Measurements from ENCODE around the gene GRXCR2. TPM values are rescaled to one million over a fixed set of nuclear protein-coding genes. Genes with fewer than 3 reads are reported as not detected.
A peak's percentile ranks its signal among the peaks of the same experiment; 100 is the strongest.
"Not testable (repeated sequence)": the region's sequence is repeated elsewhere in the genome, so short reads cannot be mapped to it uniquely, and the experiment has no call there.

GRXCR2 gene
- total RNA-seq, 1 donor from 2014 or later: not detected

DNA sequence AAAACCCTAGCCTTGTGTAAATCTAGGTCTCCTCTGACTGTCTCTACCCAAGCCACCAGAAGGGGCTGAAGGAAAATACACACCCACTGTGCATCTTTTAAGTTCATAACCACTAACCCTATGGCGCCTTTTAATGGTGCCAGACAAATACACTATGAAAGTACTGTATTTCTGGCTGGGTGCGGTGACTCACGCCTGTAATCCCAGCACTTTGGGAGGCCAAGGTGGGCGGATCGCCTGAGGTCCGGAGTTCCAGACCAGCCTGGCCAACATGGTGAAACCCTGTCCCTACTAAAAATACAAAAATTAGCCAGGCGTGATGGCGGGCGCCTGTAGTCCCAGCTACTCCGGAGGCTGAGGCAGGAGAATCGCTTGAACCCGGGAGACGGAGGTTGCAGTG, 36.6 kb downstream of the GRXCR2 start:
- DNase-seq (ENCODE audit: low read depth in 2 of 2): not testable (repeated sequence)

DNA sequence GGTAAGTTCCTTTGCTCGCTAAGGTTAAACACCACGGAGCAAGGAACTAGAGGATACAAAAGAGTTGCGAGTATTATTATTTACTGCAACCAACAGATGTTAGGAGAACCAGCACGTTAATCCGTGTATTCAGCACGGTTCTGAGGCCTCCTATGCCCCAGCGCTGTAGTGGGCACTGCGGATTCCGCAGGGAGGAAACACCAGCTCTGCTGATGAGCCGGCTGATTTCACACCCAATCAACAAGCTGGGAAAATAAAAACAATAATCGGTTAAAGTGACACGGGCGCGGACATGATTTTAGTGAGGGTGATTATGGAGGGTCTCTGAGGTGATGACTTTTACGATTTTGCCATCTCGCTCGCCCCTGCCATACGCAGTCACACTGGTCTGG, 37.0 kb downstream of the GRXCR2 start:
- DNase-seq (ENCODE audit: low read depth in 2 of 2): no peak

- peak; percentile 86 to 90 for DNase-seq (ENCODE audit: low read depth in 2 of 2)
Observed at GRCh38 chr5:145834917-145835847, 37.6 kb downstream of the GRXCR2 start, which contains the start of gene PRELID2. Gene PRELID2, minus strand, starts transcription at chr5:145835342. Its CDS starts 91 bp downstream, at chr5:145835251.

DNA sequence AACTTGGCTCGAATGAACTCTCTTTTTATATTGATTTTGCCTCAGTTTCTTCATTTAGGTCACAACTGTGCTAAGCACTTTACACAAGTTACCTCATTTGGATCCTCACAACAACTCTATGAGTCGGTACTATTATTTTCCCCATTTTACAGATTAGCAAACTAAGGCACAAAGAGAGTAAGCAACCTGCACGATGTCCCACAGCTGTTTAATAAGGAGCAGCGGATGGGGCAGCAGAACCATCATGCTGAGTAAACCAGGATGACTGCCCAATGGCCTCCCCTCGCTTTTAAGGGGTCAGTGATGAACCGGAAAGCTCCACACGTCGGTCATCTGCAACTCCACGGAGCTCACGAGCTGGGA, 38.3 kb downstream of the GRXCR2 start:
- DNase-seq (ENCODE audit: low read depth in 2 of 2): no peak

- DNase-seq (ENCODE audit: low read depth in 2 of 2): no peak
Observed at GRCh38 chr5:145833631-145834200, 39.1 kb downstream of the GRXCR2 start.

- no peak for DNase-seq (ENCODE audit: low read depth in 2 of 2)
Observed at GRCh38 chr5:145830594-145830993, 42.2 kb downstream of the GRXCR2 start.

DNA sequence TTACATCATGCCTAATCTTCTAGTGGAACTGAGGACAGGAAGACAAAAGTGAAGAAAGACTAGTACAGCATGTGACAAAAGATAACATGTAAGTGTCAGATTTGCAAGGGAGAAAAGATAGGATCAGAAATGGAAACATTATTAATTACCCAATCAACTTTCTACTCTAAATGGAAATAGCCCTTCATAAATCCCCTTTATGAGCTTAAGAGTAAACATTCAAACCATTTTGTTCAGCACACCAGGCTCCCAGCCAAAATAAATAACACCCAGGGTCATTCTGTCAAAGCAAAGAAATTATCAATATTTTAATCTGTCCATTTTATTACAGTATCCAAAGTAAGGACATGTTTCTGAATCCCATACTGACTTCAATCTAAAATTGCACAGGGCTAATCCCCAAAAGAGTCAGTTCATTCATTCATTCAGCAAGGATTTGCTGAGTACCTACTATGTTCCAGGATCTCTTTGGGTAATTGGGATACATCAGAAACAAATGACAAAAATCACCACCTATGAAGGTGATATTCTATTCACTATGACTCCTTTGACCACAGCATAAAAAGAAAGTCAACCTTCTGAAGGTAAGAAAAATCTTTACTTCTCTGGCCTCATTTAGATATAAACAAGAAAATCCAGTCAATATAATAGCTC, 43.0 kb downstream of the GRXCR2 start:
- DNase-seq (ENCODE audit: low read depth in 2 of 2): peak; percentile 12 to 63

DNA sequence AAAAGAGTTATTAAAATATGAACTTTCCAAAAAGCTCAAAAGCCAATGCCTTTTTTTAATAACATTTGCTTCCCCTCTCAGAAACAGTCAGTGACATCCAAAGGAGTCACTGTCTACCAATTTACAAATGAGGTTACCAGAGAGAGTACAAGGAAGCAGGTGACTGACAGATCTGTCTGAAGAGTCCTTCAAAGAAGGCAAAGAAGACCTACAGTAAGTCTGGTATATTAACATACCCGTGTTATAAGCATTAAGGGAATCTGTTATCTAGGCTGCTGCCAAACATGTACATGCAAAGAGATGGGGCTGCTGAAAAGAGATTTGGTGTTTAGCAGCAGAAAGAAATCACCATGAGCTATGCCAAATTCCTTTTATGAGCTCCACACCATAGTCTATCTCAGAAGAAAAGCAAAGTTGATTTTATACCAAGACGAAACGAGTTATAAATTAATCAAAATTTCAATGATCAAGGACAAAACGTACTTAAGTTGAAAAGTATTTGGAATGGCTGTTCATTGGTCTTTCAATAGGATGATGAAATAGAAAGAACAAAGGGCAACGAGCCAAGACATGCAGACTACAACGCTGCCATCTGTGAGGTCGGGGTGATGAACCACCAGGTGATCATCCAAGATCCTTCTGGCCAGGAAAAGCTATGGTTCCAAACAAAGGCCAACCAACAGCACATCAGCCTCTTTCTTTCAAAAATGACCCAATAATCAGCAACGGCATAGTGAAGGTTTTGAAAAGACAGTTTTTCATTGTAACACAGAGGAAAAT, 45.7 kb downstream of the GRXCR2 start:
- DNase-seq (ENCODE audit: low read depth in 2 of 2): peak in 1 of 2 donors; percentile 46

DNA sequence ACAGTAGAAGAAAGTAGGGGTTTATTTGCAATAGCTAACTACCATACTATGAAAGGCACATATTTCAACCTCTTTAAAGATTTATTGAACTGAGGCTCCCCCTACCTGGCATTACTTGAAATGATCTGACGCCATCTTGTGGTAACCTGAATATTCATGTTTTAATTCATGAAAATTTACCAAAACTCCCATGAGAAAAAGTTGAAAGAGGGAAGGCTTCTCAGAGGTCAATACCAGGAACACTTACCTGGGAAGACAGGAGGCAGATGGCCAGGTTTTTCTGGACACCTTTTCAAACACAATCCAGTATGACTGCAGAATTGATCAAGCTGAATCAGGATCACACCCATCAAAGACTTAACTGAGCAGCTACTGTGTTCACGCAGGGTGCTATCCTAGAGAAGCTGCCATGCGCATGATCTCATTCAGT, 47.0 kb downstream of the GRXCR2 start:
- DNase-seq (ENCODE audit: low read depth in 2 of 2): peak; percentile 64 to 78

DNA sequence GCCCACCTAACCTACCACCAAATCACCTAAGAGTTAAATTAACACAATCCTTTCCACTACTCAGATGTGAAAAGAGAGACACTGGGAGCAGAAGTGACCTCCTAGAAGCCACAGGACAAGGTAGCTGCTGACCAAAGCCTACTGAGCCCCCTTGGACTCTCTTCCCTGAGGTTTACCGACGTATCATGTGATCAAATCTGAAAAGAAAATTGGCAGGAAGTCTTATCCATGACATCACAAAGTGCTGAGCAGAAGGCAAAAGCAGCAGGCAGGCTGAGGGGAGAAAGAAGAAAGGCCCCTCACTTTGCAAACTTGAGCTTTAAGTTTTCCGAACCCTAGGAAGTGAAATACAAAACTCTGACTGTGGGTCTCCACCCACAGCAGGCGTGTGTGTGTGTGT, 48.8 kb downstream of the GRXCR2 start:
- peak in 1 of 2 donors; percentile 33 for DNase-seq (ENCODE audit: low read depth in 2 of 2)

DNA sequence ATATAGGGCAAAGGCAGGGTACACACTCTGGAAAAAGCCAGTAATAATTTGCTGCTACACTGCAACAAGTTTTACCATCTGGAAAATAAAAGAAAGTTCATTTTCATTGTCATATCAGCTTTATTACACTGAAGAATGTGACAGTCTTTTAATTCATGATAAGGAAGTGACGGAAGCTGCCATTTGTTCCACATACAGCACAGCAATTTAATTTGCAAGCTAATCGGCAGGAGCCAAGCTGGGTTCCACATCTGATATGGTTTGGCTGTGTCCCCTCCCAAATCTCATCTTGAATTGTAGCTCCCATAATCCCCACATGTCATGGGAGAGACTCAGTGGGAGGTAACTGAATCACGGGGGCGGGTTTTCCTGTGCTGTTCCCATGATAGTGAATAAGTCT, 54.2 kb downstream of the GRXCR2 start:
- DNase-seq (ENCODE audit: low read depth in 2 of 2): no peak

DNA sequence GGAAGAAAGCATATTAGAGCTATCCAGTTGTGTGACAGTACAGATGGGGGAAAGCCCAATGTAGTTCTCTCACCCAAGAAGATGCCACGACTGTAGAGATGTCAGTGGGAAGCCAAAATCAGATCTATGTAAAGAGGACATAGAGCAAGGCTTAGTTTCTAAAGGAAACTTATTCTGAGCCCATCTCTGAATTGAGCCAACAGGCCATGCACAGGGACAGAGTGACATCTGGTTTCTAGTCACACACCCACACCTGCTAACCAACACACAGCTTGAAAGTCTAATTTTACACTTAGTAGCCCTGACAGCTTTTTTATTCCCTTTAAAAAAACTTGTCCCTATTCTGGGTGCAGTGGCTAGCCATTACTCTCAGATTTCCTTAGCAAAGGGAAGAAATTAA, 59.9 kb downstream of the GRXCR2 start:
- no peak for DNase-seq (ENCODE audit: low read depth in 2 of 2)

GRCh38 chr5:145811834-145812625, 60.8 kb downstream of the GRXCR2 start:
- peak; percentile 76 to 83 for DNase-seq (ENCODE audit: low read depth in 2 of 2)

Other genes with a start within 250 kb of the GRXCR2 start
- 18.7 and 24.4 TPM in 2 replicates for gene PRELID2, start 37.7 kb downstream of the GRXCR2 start, total RNA-seq
- gene SH3RF2, start 63.6 kb upstream of the GRXCR2 start, total RNA-seq: 0.22 TPM in 1 of 2 replicates, not detected in the other
- gene PLAC8L1, start 232.6 kb upstream of the GRXCR2 start, total RNA-seq: 0.20 TPM in 1 of 2 replicates, not detected in the other

All from lung microvascular endothelial cell (primary cell).